IMR-90 (cell line): ENCODE measurements around the gene YAF2. TPM values are rescaled to one million over a fixed set of nuclear protein-coding genes. Genes with fewer than 3 reads are reported as not detected.

Experiments used
- ATAC-seq: fragments of 200-7000 bp; cut with Tn5 transposase; 2 replicates; pipeline ENCODE4 v1.9.1; 2020; ENCODE audit warnings: low read depth, mild to moderate bottlenecking, moderate library complexity
- BruUV-seq: library from RNA; stranded (reverse); fragments of 400-500 nt; replicated peaks from 2 replicates; lab custom pipeline; 2021; lab: Mats Ljungman, UMichigan
- CTCF ChIA-PET: fragments of 300-600 bp; formaldehyde crosslinking; extraction: SDS; loops from one replicate; lab custom pipeline; 2021; ENCODE audit warnings: antibody characterized with exemption; lab: Yijun Ruan, JAX
- POLR2A ChIA-PET: fragments of 300-600 bp; sonication (Branson Sonifier 250); formaldehyde crosslinking; loops from one replicate; lab custom pipeline; 2022; ENCODE audit warnings: antibody characterized with exemption; ENCODE audit not compliant: unreplicated experiment; lab: Charles Lee
- DNase-seq: peaks from one replicate; pipeline ENCODE4 v3.0.0; 2013
- H2AFZ ChIP-seq: replicated peaks from 2 replicates; pipeline ENCODE3; 2013; ENCODE audit warnings: low read length, mild to moderate bottlenecking; ENCODE audit not compliant: poor library complexity
- H2AK5ac ChIP-seq: 2 replicates; pipeline ENCODE4 v1.6.1; 2013; ENCODE audit warnings: low read depth, low read length, inconsistent platforms
- H2AK9ac ChIP-seq: replicated peaks from 2 replicates; pipeline ENCODE3; 2013; ENCODE audit warnings: mild to moderate bottlenecking, low read depth, low read length, moderate library complexity; ENCODE audit not compliant: poor library complexity
- H2BK120ac ChIP-seq: 2 replicates; pipeline ENCODE4 v1.6.1; 2013; ENCODE audit warnings: low read depth, low read length, inconsistent platforms
- H2BK15ac ChIP-seq: 3 replicates; pipeline ENCODE4 v1.6.1; 2013; ENCODE audit warnings: low read depth, low read length, inconsistent platforms
- H2BK20ac ChIP-seq: 2 replicates; pipeline ENCODE4 v1.6.1; 2013; ENCODE audit warnings: low read depth, mild to moderate bottlenecking, inconsistent platforms, low read length, moderate library complexity
- H2BK5ac ChIP-seq: 2 replicates; pipeline ENCODE4 v1.6.1; 2013; ENCODE audit warnings: mild to moderate bottlenecking, low read depth, low read length, inconsistent platforms; ENCODE audit not compliant: poor library complexity, severe bottlenecking
- H3K14ac ChIP-seq: replicated peaks from 2 replicates; pipeline ENCODE4 v1.6.1; 2013; ENCODE audit warnings: low read depth, low read length, inconsistent platforms
- H3K18ac ChIP-seq: 2 replicates; pipeline ENCODE4 v1.6.1; 2013; ENCODE audit warnings: low read depth, low read length, control low read depth
- H3K23ac ChIP-seq: 2 replicates; pipeline ENCODE4 v1.6.1; 2013; ENCODE audit warnings: low read depth, low read length, inconsistent platforms
- H3K27ac ChIP-seq: 2 replicates; pipeline ENCODE4 v1.5.1; 2013; ENCODE audit warnings: mild to moderate bottlenecking, control low read depth, low read length; ENCODE audit not compliant: insufficient read depth
- H3K27me3 ChIP-seq: 2 replicates; pipeline ENCODE4 v1.6.1; 2013; ENCODE audit warnings: low read length; ENCODE audit not compliant: control insufficient read depth, insufficient read depth
- H3K36me3 ChIP-seq: 2 replicates; pipeline ENCODE4 v1.6.1; 2013; ENCODE audit warnings: low read length, mixed read lengths; ENCODE audit not compliant: control insufficient read depth, insufficient read depth
- H3K4ac ChIP-seq: 2 replicates; pipeline ENCODE4 v1.6.1; 2013; ENCODE audit warnings: low read depth, low read length, inconsistent platforms
- H3K4me1 ChIP-seq: 2 replicates; pipeline ENCODE4 v1.6.1; 2013; ENCODE audit warnings: low read length, mixed read lengths; ENCODE audit not compliant: control insufficient read depth, insufficient read depth
- H3K4me2 ChIP-seq: 2 replicates; pipeline ENCODE4 v1.6.1; 2013; ENCODE audit warnings: low read depth, mild to moderate bottlenecking, control low read depth, low read length, moderate library complexity
- H3K4me3 ChIP-seq: 2 replicates; pipeline ENCODE4 v1.5.1; 2013; ENCODE audit warnings: low read depth, mild to moderate bottlenecking, control low read depth, low read length, moderate library complexity; ENCODE audit not compliant: insufficient read depth
- H3K56ac ChIP-seq: 2 replicates; pipeline ENCODE4 v1.6.1; 2013; ENCODE audit warnings: low read length, inconsistent platforms; ENCODE audit not compliant: insufficient read depth; ENCODE audit errors: extremely low read depth
- H3K79me1 ChIP-seq, 2 experiments: 2 replicates each; pipeline ENCODE4 v1.6.1; 2013; ENCODE audit warnings: low read length in 2 of 2, inconsistent platforms in 1 of 2, low read depth in 1 of 2
- H3K9ac ChIP-seq: 2 replicates; pipeline ENCODE4 v1.6.1; 2013; ENCODE audit warnings: low read depth, low read length, control low read depth
- H3K9me1 ChIP-seq: 2 replicates; pipeline ENCODE4 v1.6.1; 2013; ENCODE audit warnings: low read length, inconsistent platforms; ENCODE audit not compliant: insufficient read depth
- H3K9me3 ChIP-seq: 2 replicates; pipeline ENCODE4 v1.6.1; 2013; ENCODE audit warnings: low read length; ENCODE audit not compliant: control insufficient read depth, insufficient read depth
- H4K20me1 ChIP-seq: 2 replicates; pipeline ENCODE4 v1.6.1; 2013; ENCODE audit warnings: low read length, inconsistent platforms; ENCODE audit not compliant: insufficient read depth
- H4K5ac ChIP-seq: 2 replicates; pipeline ENCODE4 v1.6.1; 2013; ENCODE audit warnings: mild to moderate bottlenecking, low read depth, low read length, control low read depth
- H4K8ac ChIP-seq, 2 experiments: 2 replicates each; pipeline ENCODE4 v1.6.1; 2013; ENCODE audit warnings: low read depth in 2 of 2, low read length in 2 of 2, control low read depth in 1 of 2, inconsistent platforms in 1 of 2
- H4K91ac ChIP-seq: 2 replicates; pipeline ENCODE4 v1.6.1; 2013; ENCODE audit warnings: low read depth, low read length, inconsistent platforms; ENCODE audit not compliant: insufficient read depth
- BHLHE40 ChIP-seq: fragments of 150-350 bp; IDR thresholded peaks from 2 replicates; pipeline ENCODE4 v1.6.1; 2016; ENCODE audit warnings: mild to moderate bottlenecking, low read depth, low read length
- WGBS, 2 experiments: methylation state at CpG; one replicate each; pipeline versions ENCODE4 v1.1.5 to v1.1.7; 2013; ENCODE audit warnings: missing lambda C conversion rate in 2 of 2; ENCODE audit not compliant: insufficient read length in 1 of 2; ENCODE audit errors: extremely low coverage in 2 of 2; 5-methylcytosine and 5-hydroxymethylcytosine counted together
- dilution Hi-C: fragments of 300-500 bp; cut with HindIII; formaldehyde crosslinking; loops from one replicate; pipeline ENCODE4 v1.14.3; 2018; ENCODE audit warnings: low sequenced_read_pairs; ENCODE audit not compliant: unreplicated experiment
- in situ Hi-C: fragments of 300-500 bp; cut with MboI; formaldehyde crosslinking; loops from 3 replicates; pipeline ENCODE4 v1.14.3; 2019; ENCODE audit warnings: low sequenced_read_pairs, inconsistent platforms, mixed read lengths
- intact Hi-C: fragments of 100-400 bp; cut with micrococcal nuclease; formaldehyde crosslinking; loops from 2 replicates; pipeline ENCODE4 v1.10.0; 2022
- polyA plus RNA-seq, 3 experiments: library from polyadenylated mRNA; depleted of rRNA; stranded (reverse); fragments of >200 nt; gene quantifications; 2 replicates each; pipeline ENCODE4 v1.2.3, GENCODE V29; 2012; ENCODE audit warnings: low replicate concordance in 1 of 3
- total RNA-seq: library from RNA; depleted of rRNA; stranded (reverse); fragments of >200 nt; gene quantifications from 2 replicates; pipeline ENCODE4 v1.2.3, GENCODE V29; 2012

The YAF2 gene
- total and polyA plus RNA-seq, 2 of the 4 experiments (the other 2 are of a cell fraction): 7.9 to 14.2 TPM

- no CpG with 5 or more reads among the region's 3 CpGs for WGBS, 2 experiments
- Histone ChIP-seq H3K4ac (no peak overlapping the region), H3K4me2 (no peak overlapping the region), H3K14ac (no peak overlapping the region), H3K23ac (no peak overlapping the region), H2BK20ac (no peak overlapping the region), H3K9me1 (no peaks in the 10 kb centered on the region), H4K91ac (no peak overlapping the region), H3K4me1 (no peaks in the 10 kb centered on the region), H3K9me3 (no peaks in the 10 kb centered on the region), H2BK5ac (no peak overlapping the region), H3K27me3 (peaks cover 3% of the 10 kb centered on the region), H4K20me1 (no peaks in the 10 kb centered on the region), H2AK5ac (no peak overlapping the region), H3K4me3 (no peak overlapping the region), H4K8ac (no peak overlapping the region), H3K56ac (no peak overlapping the region), H2BK120ac (no peak overlapping the region), H3K27ac (no peak overlapping the region), H3K9ac (no peak overlapping the region), H2BK15ac (no peak overlapping the region), H4K5ac (no peak overlapping the region), H2AK9ac (no peak overlapping the region), H3K18ac (no peak overlapping the region), H3K79me1 (no peaks in the 10 kb centered on the region), H2AFZ (no peak overlapping the region), H3K36me3 (no peaks in the 10 kb centered on the region)
- TF ChIP-seq BHLHE40: no peak
- dilution Hi-C loops: no loop called here
- no peak for DNase-seq
- in situ Hi-C loops: no loop called here
- intact Hi-C loops: no loop called here
- ChIA-PET CTCF (no interaction called here), POLR2A (no interaction called here)
- no TSS peak for BruUV-seq
- no peak for ATAC-seq
Measured at GRCh38 chr12:42281844-42282243, 43.8 kb upstream of the YAF2 start.
